Left lung (tissue), 10 donors: ENCODE data around the gene PGC. TPM values are rescaled to one million over a fixed set of nuclear protein-coding genes. Genes with fewer than 3 reads are reported as not detected.

ENCODE experiments used
- ATAC-seq: fragments of 200-7000 bp; cut with Tn5 transposase; one replicate; pipeline ENCODE4 v1.9.1; 2020; ENCODE audit warnings: moderate library complexity
- DNase-seq, 4 donors: peaks; one replicate each; pipeline ENCODE4 v3.0.0-alpha.2; 2013 to 2020
- H3K27ac ChIP-seq, 2 donors: fragments of 200-600 bp; sonication (generic) in 1 of 2; one replicate each; pipeline versions ENCODE4 v1.5.0 to v1.8.0; 2020 to 2021
- H3K27me3 ChIP-seq, 2 donors: fragments of 200-600 bp; sonication (generic) in 1 of 2; one replicate each; pipeline versions ENCODE4 v1.5.0 to v1.8.0; 2020 to 2021
- H3K36me3 ChIP-seq, 2 donors: fragments of 200-600 bp; sonication (generic) in 1 of 2; one replicate each; pipeline versions ENCODE4 v1.5.0 to v1.8.0; 2020 to 2021
- H3K4me1 ChIP-seq, 2 donors: fragments of 200-600 bp; one replicate each; pipeline ENCODE4 v1.8.0; 2021
- H3K4me3 ChIP-seq, 2 donors: fragments of 200-600 bp; sonication (generic) in 1 of 2; one replicate each; pipeline versions ENCODE4 v1.5.0 to v1.8.0; 2020 to 2021; ENCODE audit warnings: mild to moderate bottlenecking in 1 of 2
- H3K9me3 ChIP-seq, 2 donors: fragments of 200-600 bp; sonication (generic) in 1 of 2; one replicate each; pipeline versions ENCODE4 v1.5.0 to v1.8.0; 2020 to 2021
- intact Hi-C, 2 donors: fragments of 100-400 bp; cut with DNase I; formaldehyde crosslinking; loops; one replicate each; pipeline versions ENCODE4 v1.11.2 to v1.14.2; 2022
- polyA plus RNA-seq, 6 donors: library from polyadenylated mRNA; unstranded; fragments of 120-200 nt; gene quantifications; one replicate each; pipeline ENCODE4 v1.2.1, GENCODE V29; 2013; ENCODE audit not compliant: insufficient read length in 6 of 6
- total RNA-seq, 2 donors: library from RNA; stranded (reverse); fragmentation: NEBNext Ultra II Directional; extraction: Animal tissue kit (Norgen Biotek cat#: 25700); gene quantifications; one replicate each; pipeline ENCODE4 v1.2.1, GENCODE V29; 2021
- TF ChIP-seq, protein P1 (sequence below), 2 donors: fragments of 200-600 bp; sonication (generic) in 1 of 2; IDR thresholded peaks; one replicate each; pipeline versions ENCODE4 v1.5.0 to v1.8.0; 2021; ENCODE audit warnings: antibody characterized with exemption in 2 of 2
- donor health status: DM: no; HTN: yes; CAD: no.
- donor health status: DM: no; HTN: no; CAD: no.

The PGC gene
- total and polyA plus RNA-seq, 8 donors = 5.4 to 266 (median 8.2) TPM

DNA sequence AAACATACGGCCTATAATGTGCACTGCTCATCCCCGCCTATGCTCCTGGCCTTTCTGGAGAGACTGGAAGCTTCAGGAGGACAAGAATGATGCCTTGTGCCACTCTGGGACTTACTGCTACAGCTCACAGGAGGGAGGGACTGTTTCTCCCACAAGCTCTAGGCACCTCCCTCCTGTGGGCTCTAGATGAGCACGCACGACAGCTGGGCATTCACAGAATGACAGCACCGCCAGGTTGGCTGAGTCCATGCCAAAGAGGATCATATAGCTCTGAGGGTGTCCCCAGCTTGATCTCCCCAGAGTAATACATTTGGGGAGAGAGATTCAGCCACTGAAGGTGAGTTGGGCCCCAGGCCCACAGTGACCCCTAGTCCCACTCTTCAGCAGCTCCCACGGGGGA lies 10.1 kb upstream of the PGC start:
- Histone ChIP-seq H3K9me3 (no peaks in the 10 kb centered on the region), H3K36me3 (no peaks in the 10 kb centered on the region), H3K4me3 (no peak overlapping the region), H3K4me1 (no peaks in the 10 kb centered on the region), H3K27me3 (no peaks in the 10 kb centered on the region), H3K27ac (no peak overlapping the region)
- TF ChIP-seq, protein P1, sequence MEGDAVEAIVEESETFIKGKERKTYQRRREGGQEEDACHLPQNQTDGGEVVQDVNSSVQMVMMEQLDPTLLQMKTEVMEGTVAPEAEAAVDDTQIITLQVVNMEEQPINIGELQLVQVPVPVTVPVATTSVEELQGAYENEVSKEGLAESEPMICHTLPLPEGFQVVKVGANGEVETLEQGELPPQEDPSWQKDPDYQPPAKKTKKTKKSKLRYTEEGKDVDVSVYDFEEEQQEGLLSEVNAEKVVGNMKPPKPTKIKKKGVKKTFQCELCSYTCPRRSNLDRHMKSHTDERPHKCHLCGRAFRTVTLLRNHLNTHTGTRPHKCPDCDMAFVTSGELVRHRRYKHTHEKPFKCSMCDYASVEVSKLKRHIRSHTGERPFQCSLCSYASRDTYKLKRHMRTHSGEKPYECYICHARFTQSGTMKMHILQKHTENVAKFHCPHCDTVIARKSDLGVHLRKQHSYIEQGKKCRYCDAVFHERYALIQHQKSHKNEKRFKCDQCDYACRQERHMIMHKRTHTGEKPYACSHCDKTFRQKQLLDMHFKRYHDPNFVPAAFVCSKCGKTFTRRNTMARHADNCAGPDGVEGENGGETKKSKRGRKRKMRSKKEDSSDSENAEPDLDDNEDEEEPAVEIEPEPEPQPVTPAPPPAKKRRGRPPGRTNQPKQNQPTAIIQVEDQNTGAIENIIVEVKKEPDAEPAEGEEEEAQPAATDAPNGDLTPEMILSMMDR (IDR thresholded peaks at IDR 0.05) = no peak
- ATAC-seq (no peak), DNase-seq (no peak)
- intact Hi-C loops = no loop called here

DNA sequence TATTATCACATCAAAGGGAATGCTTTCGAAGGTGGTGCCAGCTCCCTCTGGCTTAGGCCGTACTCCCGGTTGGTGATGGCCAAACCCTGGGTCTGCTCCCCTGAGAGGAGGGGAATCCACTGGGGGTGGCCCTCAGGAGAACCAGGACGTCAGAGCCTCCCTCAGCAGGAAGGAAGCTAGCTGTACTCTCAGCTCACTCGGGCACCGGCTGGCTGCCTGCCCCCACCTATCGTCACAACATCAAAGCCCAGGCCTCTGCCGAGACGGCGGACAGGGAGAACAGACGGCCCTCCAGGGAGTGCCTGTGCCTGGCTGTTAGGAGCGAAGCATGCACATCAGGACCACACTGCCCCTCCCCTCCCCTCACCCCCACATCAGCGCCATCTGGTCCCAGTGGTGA lies 9.2 kb upstream of the PGC start:
- intact Hi-C loops = no loop called here
- DNase-seq = no peak
- Histone ChIP-seq H3K27ac (no peak overlapping the region), H3K36me3 (no peaks in the 10 kb centered on the region), H3K4me1 (no peaks in the 10 kb centered on the region), H3K27me3 (no peaks in the 10 kb centered on the region), H3K4me3 (no peak overlapping the region), H3K9me3 (no peaks in the 10 kb centered on the region)
- no peak for ATAC-seq
- TF ChIP-seq, protein P1 (IDR thresholded peaks at IDR 0.05) = no peak

DNA sequence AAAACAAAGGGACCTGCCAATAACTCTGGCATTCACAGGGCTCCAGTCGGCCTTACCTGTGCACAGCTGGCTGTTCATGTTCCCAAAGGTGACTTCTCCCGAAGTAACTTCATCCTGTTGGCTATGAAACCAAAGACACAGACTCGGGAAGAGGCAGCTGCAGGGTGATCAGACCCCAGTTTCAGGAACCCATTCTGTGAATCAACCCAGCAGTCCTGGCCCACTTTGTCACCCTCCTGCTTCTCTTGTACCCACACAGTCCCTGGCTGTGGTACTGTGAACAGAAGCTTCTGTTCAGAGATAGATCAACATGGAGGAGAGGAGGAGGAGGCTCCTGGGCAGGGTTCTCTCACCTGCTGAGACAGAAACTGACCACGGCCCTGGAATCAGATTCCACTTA lies 8.7 kb upstream of the PGC start:
- Histone ChIP-seq H3K9me3 (no peaks in the 10 kb centered on the region), H3K36me3 (no peaks in the 10 kb centered on the region), H3K4me3 (no peak overlapping the region), H3K4me1 (no peaks in the 10 kb centered on the region), H3K27ac (no peak overlapping the region), H3K27me3 (no peaks in the 10 kb centered on the region)
- ATAC-seq (no peak), DNase-seq (no peak)
- intact Hi-C loops = no loop called here
- TF ChIP-seq, protein P1 (IDR thresholded peaks at IDR 0.05) = no peak

DNA sequence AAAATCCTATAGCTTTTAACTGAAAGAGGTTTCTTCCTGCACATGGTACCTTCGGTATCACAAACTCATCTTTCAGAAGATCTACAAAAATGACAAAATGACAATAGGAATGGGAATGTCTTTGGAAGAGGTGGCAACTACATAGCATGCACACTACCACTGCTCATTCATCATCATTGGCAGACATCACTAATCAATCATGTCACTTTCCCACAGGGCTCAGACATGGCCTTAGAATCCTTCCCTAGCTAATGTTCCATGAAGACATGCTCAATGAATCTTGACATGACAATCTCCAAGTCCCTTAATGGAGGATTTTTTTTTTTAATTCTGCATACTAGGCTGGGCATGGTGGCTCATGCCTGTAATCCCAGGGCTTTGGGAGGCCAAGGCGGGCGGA lies 3.2 kb upstream of the PGC start:
- no peaks in the 10 kb centered on the region for H3K36me3 ChIP-seq
- intact Hi-C loops = no loop called here
- H3K4me1 ChIP-seq = peaks cover 5 to 11% of the 10 kb centered on the region in 2 donors
- H3K27ac ChIP-seq = no peak overlapping the region
- ATAC-seq (no peak), DNase-seq (no peak)
- TF ChIP-seq, protein P1 (IDR thresholded peaks at IDR 0.05) = no peak
- no peaks in the 10 kb centered on the region for H3K27me3 ChIP-seq
- no peaks in the 10 kb centered on the region for H3K9me3 ChIP-seq
- H3K4me3 ChIP-seq = no peak overlapping the region

DNA sequence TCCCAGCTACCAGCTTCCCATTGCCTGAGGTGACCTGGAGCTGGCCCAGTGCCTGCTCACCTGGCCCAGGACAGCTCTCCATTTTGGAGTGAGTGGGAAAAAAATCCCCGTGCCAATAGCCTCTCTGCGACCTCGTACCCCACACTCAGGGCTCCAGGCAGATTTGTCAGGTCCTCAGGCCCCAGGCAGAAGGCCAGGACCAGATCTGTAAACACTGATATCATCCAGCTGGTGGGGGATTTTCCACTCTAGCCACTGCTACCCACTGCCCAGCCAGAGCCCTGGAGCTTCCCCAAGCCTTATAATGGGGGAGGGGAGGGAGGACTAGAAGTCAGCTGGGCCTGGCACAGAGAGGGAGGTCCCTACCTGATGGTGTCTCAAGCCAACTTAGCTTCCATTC lies 1.3 kb upstream of the PGC start:
- no peaks in the 10 kb centered on the region for H3K9me3 ChIP-seq
- no peaks in the 10 kb centered on the region for H3K36me3 ChIP-seq
- peaks cover 5 to 11% of the 10 kb centered on the region in 2 donors for H3K4me1 ChIP-seq
- no peaks in the 10 kb centered on the region for H3K27me3 ChIP-seq
- H3K4me3 ChIP-seq = no peak overlapping the region
- intact Hi-C loops = no loop called here
- TF ChIP-seq, protein P1 (IDR thresholded peaks at IDR 0.05) = no peak
- peak overlapping the region in 1 of 2 donors; percentile 75 for H3K27ac ChIP-seq
- DNase-seq (peak in 2 of 4 donors; percentile 63 to 66), ATAC-seq (peak; percentile 59)
